Stimulated activated CD8-positive, alpha-beta memory T cell treated with anti-CD3 and anti-CD28 coated beads, Interleukin-12 subunit alpha, Interleukin-12 subunit beta, amount 100 ng/mL, for 4 hours (primary cell): ENCODE measurements around the gene NGDN.
"Not testable (repeated sequence)": the region's sequence is repeated elsewhere in the genome, so short reads cannot be mapped to it uniquely, and the experiment has no call there.

ENCODE experiments used
- DNase-seq: peaks from one replicate; pipeline ENCODE4 v3.0.0-alpha.2; 2020; ENCODE audit warnings: low read depth

Gene NGDN, protein sequence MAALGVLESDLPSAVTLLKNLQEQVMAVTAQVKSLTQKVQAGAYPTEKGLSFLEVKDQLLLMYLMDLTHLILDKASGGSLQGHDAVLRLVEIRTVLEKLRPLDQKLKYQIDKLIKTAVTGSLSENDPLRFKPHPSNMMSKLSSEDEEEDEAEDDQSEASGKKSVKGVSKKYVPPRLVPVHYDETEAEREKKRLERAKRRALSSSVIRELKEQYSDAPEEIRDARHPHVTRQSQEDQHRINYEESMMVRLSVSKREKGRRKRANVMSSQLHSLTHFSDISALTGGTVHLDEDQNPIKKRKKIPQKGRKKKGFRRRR

DNA sequence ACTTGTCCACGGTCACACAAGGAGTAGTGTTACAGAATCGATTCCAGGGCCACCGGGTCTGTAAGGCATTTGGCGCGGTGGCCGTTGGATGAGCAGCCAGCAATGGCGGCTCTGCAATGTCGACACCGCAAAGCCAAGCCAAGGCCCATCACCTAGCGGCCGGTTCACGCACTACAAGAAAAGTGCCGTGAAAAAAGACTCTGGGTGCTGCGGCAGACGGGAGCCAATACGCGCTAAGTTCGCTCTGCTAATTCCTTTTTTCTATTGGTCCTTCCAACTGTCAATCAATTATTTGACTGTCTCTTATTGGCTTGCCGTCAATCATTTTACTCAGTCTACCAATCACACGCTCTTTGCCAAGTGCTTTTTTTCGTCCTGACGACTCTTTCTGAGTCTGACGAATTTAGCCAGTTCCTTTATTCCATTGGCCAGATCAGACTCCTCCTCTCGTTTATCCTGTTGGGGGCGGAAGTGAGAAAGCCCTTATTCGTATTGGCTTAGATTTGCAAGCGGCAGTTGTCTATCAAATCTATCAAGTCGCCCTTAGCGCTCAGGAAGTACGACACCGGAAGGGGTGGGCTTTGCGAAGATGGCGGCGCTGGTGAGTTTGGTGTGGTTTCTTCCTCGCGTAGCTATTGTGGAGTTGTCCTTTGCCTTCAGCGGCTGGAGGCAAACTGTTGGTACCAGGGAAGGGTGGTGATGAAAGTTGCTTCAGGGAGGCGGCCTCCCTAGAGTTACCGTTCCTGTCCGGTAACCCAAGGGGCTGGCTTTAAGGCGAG lies at the start of gene NGDN:
Gene NGDN, plus strand, starts transcription at position 577 of the 779 bp plus-strand sequence. Its CDS starts 13 bp downstream, at position 590.
- DNase-seq, result peak; percentile 77

DNA sequence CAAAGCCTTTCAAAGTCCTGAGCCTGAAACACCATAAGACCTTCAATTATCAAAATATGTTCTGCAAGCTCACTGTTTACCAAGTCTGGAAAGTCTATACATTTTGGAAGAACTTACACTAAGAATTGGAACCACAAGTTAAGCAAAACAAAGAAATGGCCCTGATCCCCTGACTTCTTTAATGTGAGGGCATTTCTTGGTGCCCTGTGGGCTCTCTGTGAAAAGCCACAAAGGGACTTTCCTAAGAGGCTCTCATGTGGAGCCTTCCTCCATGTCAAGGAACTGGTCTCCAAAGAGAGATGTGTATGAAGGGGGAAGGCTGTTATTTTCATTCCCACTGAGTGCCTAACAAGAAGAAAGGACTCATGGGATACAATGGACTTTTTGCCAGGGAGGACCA lies 47.9 kb upstream of the NGDN start:
- no peak for DNase-seq

DNA sequence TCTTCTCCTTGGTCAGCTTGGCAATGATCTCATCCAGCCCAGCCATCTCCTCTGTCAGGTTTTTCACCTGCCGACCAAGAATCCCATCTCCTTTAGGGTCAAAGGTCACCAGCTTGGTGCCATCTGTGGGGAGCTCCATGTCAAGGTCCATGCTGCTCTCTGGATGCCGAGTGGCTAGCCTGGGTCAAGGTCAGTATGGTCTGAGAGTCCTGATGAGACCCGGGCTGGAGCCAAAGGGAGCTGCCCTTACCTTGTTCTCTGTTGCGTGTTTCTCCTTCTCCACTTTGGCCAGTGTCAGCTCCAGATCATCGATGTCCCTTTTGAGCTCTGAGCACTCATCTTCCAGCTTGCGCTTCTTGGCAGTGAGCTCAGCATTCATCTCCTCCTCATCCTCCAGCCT lies 45.8 kb upstream of the NGDN start:
- DNase-seq, result no peak

DNA sequence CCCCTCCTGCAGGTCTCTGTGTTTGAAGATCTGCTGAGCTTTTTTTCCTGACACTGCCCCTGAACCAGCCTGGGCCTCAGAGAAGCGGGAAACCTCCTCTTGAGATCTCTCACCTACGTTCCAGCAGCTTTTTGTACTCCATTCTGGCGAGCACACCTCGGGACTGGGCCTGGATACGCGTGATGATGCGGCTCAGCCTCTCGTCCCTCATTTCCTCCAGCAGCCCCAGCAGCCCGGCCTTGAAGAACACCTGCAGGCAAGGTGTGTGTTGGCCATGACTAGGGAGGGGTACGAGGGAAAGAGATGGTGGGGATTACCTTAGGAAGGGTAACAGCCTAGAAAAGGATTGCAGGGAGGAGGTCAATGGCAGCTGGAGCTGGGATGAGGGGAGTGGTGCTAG lies 44.3 kb upstream of the NGDN start:
- DNase-seq, result no peak

DNA sequence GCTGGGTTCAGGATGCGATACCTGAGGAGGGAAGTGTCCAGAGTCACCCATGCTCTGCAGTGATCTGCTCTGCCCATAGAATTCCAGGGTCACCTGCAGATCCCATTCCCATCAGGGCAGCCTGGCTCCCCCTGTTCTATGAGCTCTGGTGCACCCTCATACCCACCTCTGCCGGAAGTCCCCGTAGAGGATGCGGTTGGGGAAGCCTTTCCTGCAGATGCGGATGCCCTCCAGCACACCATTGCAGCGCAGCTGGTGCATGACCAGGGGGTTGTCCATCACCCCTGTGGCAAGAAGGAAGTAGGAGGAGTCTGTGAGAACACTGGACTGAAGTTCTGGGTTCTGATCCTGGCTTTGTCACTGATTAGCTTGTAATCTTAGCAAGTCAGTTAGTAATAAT lies 43.7 kb upstream of the NGDN start:
- not testable (repeated sequence) for DNase-seq

GRCh38 chr14:23428686-23429495 lies 40.6 kb upstream of the NGDN start:
- DNase-seq, result no peak

- DNase-seq, result no peak
Observed at GRCh38 chr14:23430016-23430722, 39.3 kb upstream of the NGDN start.

GRCh38 chr14:23430723-23431085 lies 38.8 kb upstream of the NGDN start:
- no peak for DNase-seq

DNA sequence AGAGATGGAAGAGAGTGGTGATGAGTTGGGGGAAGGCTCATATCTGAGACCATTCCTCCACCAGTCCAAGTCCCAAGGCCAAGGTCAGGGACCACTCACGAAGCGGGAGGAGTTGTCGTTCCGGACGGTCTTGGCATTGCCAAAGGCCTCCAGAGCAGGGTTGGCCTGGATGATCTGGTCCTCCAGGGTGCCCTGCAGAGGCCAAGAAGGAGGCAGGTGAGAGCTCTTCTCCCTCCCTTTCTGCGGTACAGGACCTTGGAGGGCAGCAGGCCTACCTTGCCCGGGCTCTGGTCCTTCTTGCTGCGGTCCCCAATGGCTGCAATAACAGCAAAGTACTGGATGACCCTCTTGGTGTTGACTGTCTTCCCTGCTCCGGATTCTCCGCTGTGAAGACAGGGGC lies 38.0 kb upstream of the NGDN start:
- DNase-seq, result no peak

DNA sequence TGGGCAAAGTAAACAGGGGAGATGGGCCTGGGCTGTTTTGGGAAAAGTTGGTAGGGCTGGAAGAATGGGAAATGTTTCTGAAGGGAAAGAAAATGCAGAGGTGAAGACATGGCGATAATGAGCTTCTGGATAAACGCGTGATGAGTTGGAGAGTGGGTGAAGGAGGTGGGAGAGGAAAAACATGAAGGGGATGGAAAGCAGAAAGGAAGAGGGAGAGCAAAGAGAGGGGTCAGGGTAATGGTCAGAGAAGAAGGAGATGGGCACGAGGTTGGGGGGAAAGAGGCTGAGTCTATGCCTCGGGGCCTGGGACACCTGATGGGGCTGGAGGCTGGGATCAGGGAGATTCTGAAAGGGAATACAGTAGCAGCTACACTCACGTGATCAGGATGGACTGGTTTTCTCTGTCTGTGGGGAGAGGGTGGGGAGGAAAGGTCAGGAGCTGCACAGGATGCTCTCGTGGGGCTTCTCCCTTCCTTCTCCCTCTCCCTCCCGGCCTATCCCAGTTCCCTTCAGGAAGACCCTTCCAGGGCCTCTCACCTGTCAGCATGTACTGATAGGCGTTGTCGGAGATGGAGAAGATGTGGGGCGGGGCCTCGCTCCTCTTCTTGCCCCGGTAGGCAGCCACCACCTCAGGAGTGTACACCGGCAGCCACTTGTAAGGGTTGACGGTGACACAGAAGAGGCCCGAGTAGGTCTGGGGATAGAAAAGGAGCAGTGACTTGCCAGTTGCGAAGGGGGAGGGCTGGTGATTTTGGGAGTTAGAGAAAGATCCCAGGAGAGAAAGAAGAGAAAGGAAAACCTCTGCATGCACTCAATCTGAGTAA lies 37.2 kb upstream of the NGDN start:
- no peak for DNase-seq

- no peak for DNase-seq
Observed at GRCh38 chr14:23432946-23433345, 36.6 kb upstream of the NGDN start.

DNA sequence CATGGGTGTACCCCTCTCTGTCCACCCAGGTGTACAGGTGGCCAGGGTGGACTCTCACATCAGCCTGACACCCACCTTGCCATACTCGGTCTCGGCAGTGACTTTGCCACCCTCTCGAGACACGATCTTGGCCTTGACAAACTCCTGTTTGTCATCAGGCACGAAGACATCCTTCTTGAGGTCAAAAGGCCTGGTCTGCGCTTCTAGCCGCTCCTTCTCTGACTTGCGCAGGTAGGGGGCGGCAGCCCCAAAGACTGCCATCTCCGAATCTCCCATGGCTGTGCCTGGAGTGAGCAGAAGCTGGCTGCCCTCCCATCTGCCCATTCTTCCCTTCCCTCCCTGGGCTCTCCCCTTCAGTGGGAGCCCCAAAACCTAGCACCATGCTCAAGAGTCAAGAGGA lies 36.0 kb upstream of the NGDN start:
- DNase-seq, result no peak

DNA sequence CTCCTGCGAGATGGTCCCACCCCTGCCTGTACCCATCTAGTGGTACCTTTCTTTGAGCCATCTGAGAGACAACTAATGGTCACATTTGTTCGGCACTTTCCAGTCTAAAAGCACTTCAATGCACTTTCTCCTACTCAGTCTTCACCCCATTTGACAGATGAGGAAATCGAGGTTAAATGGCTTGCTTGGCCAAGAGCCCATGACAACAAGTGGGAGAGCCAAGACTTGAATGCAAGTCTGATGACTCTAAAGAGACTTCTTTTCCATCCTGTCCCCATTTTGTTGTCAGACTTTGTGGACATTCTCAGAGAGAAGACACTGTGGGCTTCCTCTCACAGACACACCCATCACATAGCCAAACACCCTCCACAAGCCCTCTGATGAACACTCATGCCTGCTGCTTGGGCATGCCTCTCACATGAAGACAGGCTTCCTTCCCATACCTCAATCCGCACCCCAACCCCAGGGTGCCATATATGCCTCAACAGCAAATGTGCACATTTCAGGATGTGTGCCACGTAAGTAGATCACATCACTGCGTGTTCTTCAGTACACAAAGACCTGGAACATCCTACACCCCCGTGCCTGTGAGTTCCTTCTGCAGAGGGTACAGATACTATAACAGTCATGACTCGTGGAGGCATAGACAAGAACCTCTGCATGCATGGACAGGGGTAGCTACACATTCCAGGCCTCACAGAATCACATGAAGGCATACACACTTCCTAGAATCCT lies 34.8 kb upstream of the NGDN start:
- DNase-seq, result no peak

- no peak for DNase-seq
Observed at GRCh38 chr14:23435543-23436326, 33.8 kb upstream of the NGDN start, which contains the start of gene MYH7. Gene MYH7, minus strand, starts transcription at chr14:23435660. Its CDS starts 1,928 bp downstream, at chr14:23433732.

DNA sequence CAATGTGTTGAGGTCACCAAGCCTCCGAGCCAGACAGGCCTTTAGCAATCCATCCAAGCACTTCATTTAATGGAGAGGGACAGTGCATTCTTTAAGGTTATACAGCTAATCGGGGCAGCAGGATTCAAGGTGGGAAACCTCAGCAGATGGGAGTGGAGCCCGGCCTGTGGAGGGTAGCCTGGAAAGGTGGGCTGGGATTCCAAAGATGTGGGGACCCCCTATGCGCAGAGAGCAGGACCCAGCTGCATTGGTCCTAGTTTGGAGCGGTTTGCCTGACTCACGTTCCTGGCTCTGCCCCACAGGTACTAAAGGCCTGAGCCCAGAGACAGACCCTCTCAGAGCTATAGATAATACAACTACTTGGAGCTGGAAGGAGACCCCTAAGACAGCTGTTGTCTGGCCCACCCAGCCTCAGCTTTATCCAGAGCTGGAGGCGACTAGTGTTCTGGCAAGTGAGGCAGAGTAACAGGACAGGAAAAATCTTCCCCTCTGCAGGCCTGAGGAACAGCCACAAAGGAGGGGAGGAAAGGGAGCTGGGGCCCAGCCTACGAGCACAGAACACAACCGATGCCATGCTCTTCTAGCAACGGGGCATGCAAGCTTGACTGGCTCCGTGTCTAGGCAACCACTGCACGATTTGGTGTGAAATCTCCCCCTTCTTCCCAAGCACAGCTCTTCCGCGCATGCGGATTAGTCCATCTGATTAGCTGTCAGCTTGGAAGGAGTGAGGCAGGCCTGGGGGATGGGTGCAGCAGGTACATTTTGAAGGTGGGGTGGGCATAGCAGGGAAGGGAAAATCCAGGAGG lies 33.0 kb upstream of the NGDN start:
- no peak for DNase-seq

GRCh38 chr14:23437133-23438100 lies 32.1 kb upstream of the NGDN start:
- no peak for DNase-seq
